Nephron (organoid): ENCODE data around the gene ZNF14.

Experiments used
- H3K27ac Mint-ChIP-seq, 3 experiments: 2 replicates each; pipeline ENCODE4 v1.8.0; 2020; ENCODE audit warnings: mixed read lengths in 3 of 3, mild to moderate bottlenecking in 2 of 3, moderate library complexity in 1 of 3
- H3K27me3 Mint-ChIP-seq: 2 replicates; pipeline ENCODE4 v1.8.0; 2021; ENCODE audit warnings: low read depth, mild to moderate bottlenecking, moderate library complexity, mixed read lengths
- H3K36me3 Mint-ChIP-seq: 2 replicates; pipeline ENCODE4 v1.8.0; 2020; ENCODE audit warnings: low read depth, mixed read lengths
- H3K4me1 Mint-ChIP-seq: 2 replicates; pipeline ENCODE4 v1.8.0; 2020; ENCODE audit warnings: mixed read lengths
- H3K4me3 Mint-ChIP-seq, 3 experiments: 2 replicates each; pipeline ENCODE4 v1.8.0; 2020; ENCODE audit warnings: mild to moderate bottlenecking in 3 of 3, mixed read lengths in 3 of 3, moderate library complexity in 2 of 3
- H3K9me3 Mint-ChIP-seq: 2 replicates; pipeline ENCODE4 v1.8.0; 2020; ENCODE audit warnings: mixed read lengths
- TF ChIP-seq, protein P1 (sequence below), 3 experiments: fragments of 200-600 bp; sonication (generic); IDR thresholded peaks; one replicate each; pipeline ENCODE4 v1.5.0; 2021; ENCODE audit warnings: antibody characterized with exemption in 3 of 3; ENCODE audit not compliant: unreplicated experiment in 3 of 3

Gene ZNF14

DNA sequence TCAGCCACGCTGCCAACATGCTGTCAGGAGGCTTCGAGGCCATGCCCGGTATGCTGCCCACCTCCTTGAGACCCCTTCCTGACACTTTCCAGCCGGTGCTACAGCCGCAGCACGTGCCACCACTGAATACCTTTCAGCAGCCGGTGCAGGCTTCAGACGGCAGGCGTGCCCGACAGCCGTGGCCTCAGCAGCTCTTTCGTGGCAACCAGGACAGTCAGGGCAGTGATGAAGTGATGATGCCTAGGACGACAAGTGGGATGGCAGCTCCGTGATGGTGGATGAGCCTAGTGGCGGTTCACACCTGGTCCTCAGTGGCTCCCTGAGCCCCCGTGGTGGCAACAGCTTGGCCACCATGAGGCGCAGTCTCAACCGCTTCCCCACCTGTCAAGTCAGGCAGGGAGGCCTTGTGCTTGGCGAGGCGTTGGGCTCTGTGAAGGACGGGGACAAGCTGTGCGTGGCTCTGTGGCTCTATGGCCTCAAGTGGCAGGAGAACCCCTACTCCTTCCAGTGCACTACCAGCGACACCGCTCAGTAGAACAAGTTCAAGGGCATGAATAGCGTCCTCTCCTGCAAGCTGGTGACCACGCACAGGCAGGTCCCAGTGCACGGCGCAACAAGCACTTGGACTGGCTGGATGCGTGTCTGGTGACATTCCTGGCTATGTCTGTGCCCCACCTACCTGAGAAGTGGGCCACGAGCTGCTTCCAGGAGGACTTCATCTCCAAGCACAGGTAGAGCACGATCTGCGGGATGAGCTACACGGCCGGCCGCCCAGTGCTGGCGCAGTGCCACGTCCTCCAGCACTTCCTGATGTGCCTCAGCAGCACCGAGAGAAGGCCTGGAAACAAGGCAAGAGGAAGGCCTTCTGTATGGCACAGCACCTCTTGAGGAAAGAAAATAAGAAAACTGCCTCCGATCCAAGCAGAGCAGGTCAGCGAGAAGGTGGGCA is 18.2 kb upstream of the ZNF14 start:
- Mint-ChIP-seq H3K4me1 (no peaks in the 10 kb centered on the region), H3K36me3 (no peaks in the 10 kb centered on the region), H3K27me3 (peaks cover 4% of the 10 kb centered on the region), H3K4me3 (no peak overlapping the region), H3K27ac (no peak overlapping the region), H3K9me3 (peaks cover 11% of the 10 kb centered on the region)
- TF ChIP-seq, protein P1, sequence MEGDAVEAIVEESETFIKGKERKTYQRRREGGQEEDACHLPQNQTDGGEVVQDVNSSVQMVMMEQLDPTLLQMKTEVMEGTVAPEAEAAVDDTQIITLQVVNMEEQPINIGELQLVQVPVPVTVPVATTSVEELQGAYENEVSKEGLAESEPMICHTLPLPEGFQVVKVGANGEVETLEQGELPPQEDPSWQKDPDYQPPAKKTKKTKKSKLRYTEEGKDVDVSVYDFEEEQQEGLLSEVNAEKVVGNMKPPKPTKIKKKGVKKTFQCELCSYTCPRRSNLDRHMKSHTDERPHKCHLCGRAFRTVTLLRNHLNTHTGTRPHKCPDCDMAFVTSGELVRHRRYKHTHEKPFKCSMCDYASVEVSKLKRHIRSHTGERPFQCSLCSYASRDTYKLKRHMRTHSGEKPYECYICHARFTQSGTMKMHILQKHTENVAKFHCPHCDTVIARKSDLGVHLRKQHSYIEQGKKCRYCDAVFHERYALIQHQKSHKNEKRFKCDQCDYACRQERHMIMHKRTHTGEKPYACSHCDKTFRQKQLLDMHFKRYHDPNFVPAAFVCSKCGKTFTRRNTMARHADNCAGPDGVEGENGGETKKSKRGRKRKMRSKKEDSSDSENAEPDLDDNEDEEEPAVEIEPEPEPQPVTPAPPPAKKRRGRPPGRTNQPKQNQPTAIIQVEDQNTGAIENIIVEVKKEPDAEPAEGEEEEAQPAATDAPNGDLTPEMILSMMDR (IDR thresholded peaks at IDR 0.05; ENCODE audit: unreplicated experiment in 3 of 3), result no peak

DNA sequence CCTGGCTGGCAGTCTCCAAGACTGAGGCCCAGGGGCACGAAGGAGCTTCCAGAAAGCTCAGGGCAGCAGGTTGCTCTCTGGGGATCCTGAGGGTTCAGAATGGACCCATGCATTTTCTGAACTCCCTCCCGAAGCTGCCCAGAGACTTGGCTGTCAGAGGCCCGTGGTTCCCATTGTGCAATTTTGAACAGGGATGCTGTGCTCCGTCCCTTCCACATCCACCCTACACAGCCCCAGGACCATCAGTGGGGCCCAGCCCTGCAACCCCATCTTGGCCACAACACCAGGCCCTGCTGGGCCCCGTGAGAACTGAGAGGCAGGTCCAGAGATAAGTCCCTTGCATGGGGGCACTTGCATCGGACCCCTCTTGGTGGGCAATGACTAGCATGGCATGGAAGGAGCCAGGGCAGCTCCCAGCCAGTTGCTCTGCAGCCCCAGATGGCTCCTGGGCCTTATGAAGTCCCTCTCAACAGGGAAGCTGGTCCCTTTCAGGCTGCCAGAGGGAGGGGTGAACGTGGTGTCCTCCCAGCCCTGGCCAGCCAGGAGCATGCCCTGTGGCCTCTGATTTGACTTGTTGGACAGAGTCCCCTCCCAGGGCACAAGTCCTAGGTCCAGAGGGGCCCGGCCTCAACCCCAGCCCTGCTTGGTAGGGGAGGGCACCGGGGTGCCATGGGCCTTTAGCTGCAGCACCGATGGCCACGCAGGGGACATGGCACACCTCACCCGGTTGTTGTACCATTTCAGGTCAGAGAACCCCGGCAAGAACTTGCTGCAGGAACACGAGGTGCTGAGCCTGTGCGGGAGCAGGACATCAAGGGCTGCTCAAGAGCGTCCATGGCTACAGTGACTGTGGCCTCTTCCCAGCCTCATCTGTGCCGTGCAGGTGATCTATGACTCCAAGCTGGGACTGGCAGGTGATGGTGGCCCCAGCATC is 17.3 kb upstream of the ZNF14 start:
- Mint-ChIP-seq H3K27ac (no peak overlapping the region), H3K9me3 (peaks cover 11% of the 10 kb centered on the region), H3K27me3 (peaks cover 4% of the 10 kb centered on the region), H3K4me3 (no peak overlapping the region), H3K4me1 (no peaks in the 10 kb centered on the region), H3K36me3 (no peaks in the 10 kb centered on the region)
- TF ChIP-seq, protein P1 (IDR thresholded peaks at IDR 0.05; ENCODE audit: unreplicated experiment in 3 of 3), result no peak

DNA sequence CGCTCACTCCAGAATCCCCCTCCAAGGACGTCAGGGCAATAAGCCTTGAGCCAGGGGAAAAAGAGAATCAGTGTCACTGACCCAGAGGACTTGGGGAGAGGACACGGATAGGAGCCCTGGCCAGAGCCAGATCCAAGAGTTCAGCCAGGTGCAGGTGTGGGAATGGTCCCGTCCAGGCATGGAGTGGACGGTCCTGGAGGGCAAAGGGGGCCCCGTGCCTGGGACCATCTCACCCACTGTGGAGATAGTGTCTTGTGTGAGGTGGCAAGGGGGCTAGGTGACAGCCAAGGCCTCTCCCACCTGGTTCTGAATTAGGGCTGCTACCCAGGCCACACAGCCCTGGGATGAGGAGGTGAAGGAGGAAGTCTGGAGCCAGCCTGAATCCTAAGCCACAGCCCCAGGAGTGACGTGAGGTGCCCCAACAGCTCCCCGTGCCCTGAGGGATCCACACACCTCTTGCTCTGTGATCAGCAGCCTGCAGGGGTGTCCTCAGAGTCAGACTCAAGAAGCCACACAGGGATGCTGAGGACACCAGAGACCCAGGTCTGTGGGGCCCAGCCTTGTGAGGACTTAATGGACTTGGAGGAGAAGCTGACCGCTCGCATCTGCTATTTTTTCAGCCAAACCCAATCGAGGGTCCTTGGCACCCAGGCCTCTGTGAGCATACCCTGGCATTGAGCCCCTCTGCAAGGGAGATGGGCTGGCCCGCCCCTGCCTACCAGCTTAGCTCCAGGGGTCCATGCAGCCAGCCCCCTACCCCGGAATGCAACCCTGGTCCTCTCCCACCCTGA is 16.4 kb upstream of the ZNF14 start:
- Mint-ChIP-seq H3K36me3 (no peaks in the 10 kb centered on the region), H3K4me1 (no peaks in the 10 kb centered on the region), H3K27me3 (peaks cover 4% of the 10 kb centered on the region), H3K9me3 (peaks cover 13% of the 10 kb centered on the region), H3K4me3 (no peak overlapping the region), H3K27ac (no peak overlapping the region)
- TF ChIP-seq, protein P1 (IDR thresholded peaks at IDR 0.05; ENCODE audit: unreplicated experiment in 3 of 3), result no peak

DNA sequence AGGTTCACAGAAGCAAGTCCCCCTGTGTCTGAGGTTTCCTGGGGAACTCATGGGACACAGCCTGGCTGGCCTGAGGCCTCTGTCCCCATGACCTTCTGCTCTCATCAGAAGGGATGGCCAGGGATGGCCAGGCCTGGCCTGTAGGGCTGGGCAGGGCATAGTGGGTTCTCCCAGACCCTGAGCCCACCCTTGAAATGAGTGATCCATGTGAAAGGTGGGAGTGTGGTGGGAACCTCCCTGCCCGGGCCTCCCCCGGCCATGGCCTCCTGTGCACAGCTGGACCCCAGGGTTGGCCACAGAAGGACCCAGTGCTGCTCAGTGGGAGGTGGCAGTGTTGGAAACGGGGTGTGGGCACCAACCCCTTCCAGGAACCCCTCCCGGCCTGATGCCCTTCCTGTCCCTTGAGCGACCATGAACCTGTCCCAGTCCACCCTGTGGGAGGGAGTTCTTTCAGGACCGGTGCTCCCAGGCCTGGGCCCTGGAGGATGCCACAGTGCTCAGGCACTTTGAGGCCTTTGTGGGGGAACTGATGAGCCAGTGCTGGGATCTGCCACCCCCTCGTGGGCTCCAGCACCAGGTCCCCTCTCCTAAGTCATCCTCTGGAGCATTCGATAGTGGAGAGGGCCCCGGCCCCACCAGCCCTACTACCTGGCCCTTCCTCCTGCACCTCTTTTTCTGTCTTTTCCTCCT is 15.5 kb upstream of the ZNF14 start:
- H3K36me3 Mint-ChIP-seq, result no peaks in the 10 kb centered on the region
- H3K9me3 Mint-ChIP-seq, result peaks cover 20% of the 10 kb centered on the region

More for the DNA sequence above, 15.5 kb upstream of the ZNF14 start:
- Mint-ChIP-seq H3K27me3 (peaks cover 3% of the 10 kb centered on the region), H3K4me1 (no peaks in the 10 kb centered on the region), H3K27ac (no peak overlapping the region), H3K4me3 (no peak overlapping the region)
- TF ChIP-seq, protein P1 (IDR thresholded peaks at IDR 0.05; ENCODE audit: unreplicated experiment in 3 of 3), result no peak
